GM21619 (cell line): ENCODE results near the gene ZNF689.
"Not testable (repeated sequence)": the region's sequence is repeated elsewhere in the genome, so short reads cannot be mapped to it uniquely, and the experiment has no call there.

Experiments
- ATAC-seq: cut with Tn5 transposase; IDR thresholded peaks from one replicate; pipeline ENCODE4 v1.9.1; 2021; ENCODE audit not compliant: unreplicated experiment

ZNF689 gene

DNA sequence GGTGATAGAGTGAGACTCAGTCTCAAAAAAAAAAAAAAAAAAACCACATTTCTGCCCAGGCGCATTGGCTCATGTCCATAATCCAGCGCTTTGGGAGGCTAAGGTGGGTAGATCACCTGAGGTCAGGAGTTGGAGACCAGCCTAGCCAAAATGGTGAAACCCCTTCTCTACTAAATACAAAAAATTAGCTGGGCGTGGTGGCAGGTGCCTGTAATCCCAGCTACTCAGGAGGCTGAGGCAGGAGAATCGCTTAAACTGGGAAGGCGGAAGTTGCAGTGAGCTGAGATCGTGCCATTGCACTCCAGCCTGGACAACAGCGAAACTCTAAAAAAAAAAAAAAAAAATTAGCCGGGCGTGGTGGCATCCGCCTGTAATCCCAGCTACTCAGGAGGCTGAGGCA is 26.9 kb upstream of the ZNF689 start:
- not testable (repeated sequence) for ATAC-seq

DNA sequence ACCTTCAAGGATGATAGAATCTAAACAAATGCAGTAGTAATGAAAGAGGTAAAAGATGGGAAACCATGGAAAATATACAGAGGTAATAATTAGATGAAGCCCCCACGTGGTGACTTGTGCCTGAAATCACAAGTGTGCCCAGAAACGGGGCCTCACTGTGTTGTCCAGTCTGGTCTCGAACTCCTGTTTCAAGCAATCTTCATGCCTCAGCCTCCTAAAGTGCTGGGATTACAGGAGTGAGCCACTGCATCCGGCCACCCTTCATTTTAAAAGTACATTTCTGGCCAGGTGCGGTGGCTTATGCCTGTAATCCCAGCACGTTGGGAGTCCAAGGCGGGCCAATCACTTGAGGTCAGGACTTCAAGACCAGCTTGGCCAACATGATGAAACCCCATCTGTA is 26.4 kb upstream of the ZNF689 start:
- ATAC-seq: no peak

DNA sequence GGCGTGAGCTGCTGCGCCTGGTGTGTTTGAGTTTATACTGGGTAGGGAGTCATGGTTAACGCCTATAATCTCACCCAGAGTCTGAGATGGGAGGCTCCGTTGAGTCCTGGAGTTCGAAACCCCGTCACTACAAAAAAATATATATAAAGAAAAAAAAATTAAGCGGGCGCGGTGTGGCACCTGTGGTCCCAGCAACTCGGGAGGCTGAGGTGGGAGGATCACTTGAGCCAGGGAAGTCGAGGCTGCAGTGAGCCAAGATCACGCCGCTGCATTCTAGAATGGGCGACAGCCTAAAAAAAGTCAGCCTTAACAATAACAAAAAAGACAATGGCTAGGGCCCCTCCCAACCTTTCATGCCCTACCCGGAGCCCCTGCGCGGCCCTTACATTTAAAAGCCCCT is 23.3 kb upstream of the ZNF689 start:
- ATAC-seq: no peak

DNA sequence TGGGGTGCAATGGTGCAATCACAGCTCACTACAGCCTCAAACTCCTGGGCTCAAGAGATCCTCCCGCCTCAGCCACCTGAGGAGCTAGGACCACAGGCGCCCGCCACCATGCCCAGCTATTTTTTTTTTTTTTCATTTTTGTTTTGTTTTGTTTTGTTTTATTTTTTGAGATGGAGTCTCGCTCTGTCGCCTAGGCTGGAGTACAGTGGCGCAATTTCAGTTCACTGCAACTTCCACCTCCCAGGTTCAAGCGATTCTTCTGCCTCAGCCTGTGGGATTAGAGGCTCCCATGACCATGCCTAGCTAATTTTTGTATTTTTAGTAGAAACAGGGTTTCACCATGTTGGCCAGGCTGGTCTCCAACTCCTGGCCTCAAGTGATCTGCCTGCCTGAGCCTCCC is 22.3 kb upstream of the ZNF689 start:
- ATAC-seq: not testable (repeated sequence)

DNA sequence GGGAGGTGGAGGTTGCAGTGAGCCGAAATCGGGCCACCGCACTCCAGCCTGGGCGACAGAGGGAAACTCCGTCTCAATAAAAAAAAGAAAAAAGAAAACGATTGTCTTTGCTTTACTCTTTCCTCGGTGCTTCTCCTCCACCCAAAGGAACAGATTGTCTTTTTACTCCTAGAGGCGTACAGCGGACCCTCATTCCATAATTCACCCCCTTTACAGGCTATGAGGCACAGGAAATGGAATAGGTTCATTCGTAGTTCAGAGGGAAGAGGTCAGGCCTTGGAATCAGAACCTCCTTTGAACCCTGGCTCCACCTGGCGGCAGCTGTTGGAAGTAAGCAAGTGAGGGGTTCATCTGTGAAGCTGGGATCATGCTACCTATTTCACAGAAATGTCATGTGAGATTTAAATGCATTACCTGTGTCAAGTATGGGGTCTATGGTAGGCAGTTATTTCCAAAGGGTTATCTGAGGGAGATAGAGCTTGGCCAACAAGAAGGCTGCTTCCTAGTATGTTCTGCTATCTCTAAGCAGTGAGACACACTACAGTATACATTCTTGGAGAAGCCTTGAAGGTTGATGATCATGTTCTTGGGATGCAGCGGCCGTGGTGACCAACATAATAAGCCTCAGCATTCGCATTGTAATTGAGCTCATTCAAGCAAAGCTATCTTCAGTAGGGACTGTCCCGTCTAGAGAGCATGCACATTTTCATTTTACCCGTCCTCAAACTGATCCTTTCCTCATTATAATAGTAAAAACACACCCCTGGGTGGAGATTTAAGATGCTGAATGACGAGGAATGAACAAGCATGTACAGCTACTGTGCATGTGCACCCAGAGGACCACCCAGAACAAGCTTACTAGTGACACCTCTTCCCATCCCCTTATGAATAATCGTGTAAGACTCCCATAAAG is 18.7 kb upstream of the ZNF689 start:
- no peak for ATAC-seq

DNA sequence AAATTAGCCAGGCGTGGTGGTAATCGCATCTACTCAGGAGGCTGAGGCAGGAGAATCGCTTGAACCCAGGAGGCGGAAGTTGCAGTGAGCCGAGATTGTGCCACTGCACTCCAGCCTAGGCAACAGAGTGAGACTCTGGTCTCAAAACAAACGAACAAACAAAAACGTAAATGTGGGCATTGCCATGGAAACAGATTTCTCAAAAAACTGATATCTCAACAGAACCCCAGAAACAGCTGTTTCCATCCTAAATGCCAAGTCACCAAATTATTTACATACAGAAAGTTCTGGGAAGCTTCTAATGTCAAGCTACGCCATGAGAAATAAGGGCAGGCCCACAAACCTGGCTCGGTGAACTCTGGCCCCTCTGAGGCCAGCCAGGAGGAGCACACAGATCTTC is 16.0 kb upstream of the ZNF689 start:
- ATAC-seq: no peak

DNA sequence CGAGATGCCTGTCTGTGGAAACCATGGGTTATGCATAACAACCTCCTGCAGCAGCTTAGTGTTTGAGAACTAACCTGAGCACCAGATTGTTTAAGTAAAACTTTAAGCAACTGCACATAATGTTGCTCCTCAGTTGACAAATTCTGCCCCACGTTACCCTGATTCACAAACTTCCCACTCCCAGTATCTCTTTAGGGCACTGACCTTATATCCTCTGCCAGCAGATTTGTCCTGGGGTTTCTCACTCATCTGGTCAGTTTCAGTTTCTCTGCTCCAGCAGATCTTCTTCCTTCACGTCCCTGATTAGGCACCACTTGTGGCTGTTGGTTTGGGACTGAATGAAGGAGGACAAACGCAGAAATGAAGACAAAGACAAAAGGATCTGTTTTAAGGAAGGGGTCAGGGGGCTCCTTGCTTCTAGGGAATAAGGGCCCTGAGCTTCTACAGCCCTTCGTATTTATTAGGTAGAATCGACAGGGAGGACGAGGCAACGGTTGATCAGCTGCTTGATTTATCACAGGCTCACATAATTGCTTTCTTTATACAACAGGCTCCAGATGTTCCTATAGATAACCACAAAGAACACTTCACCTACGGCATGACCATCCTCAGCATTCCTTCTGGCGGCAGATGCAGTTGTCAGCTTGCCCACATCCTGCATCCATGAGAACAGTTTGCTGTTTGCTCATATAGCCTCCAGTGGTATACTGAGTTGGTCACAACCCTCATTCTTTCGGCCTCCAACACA is 13.5 kb upstream of the ZNF689 start:
- ATAC-seq: no peak

DNA sequence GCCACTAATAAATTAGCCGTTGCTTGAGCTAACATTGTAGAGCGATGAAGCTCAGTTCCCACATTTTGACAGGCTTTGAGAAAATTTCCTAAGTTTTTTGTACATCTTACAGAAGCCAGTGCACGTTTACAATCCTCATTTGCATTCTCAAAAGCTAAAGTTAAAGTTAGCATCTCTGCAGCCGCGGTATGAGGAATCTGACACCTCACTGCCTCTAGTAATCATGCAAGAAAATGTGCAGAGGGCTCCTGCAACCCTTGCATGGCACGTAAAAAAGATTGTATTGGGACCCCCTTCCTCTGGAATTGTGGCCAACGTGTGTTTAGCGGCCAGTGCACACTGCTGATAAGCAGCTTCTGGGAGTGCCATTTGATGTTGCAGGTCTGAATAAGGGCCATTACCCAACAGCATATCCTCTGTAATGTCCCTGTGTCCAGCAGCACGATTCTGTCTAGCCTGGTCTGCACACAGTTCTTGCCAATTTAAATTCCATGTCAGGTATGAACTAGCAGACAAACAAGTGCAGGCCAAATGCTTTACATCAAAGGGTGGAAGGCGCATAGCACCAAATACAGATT is 12.4 kb upstream of the ZNF689 start:
- ATAC-seq: no peak

DNA sequence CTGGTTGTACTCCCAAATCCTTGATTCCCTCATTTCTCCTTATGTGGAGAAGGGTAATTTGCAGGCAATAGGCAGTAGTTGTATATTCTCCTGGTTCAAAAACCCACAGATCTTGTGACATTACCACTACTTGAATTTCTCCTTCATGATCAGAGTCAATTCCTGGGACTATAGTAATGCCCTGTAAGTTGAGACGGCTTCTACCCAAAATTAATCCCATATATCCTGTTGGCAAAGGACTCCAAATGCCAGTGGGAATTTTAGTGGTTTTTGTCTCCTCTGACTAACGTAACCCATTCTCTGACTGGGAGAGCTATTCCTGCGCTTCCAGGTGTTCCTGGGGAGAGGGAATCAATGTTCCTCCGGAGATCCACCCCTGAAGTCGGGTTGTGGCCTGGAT is 11.6 kb upstream of the ZNF689 start:
- no peak for ATAC-seq

DNA sequence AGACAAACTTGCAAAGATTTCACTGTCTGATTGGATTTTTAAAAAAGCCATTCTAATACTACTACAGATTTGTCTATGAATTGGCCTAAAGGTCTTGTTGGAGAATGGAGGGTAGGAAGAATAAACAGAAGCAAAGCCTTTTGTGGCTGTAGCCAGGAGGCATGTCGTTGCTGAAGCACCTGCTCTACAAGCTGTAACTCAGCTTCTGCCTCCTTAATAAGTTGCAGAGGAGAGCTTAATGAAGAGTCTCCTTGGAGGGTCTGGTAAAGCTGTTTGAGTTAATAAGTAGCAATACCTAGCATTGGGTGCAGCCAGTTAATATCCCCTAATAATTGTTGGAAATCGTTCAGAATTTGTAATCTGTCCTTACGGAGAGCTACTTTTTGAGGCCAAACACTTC is 10.0 kb upstream of the ZNF689 start:
- ATAC-seq: no peak

DNA sequence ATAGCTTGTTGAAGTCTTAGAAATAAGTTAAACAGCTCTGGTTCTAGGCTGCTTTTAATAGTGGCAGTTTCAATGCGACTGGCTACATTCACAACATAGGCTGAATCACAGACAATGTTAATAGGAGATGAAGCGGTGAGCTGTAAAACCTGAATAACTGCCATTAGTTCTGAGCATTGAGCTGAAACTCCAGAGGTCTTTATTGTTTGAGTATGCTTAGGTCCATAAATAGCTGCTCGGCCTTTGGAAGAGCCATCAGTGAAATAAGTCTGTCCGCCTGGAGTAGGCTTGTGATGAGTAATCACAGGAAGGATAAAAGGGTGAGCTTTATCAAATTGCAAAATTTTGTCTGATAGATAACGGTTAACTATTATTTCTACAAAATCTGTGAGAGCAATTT is 9.4 kb upstream of the ZNF689 start:
- no peak for ATAC-seq

DNA sequence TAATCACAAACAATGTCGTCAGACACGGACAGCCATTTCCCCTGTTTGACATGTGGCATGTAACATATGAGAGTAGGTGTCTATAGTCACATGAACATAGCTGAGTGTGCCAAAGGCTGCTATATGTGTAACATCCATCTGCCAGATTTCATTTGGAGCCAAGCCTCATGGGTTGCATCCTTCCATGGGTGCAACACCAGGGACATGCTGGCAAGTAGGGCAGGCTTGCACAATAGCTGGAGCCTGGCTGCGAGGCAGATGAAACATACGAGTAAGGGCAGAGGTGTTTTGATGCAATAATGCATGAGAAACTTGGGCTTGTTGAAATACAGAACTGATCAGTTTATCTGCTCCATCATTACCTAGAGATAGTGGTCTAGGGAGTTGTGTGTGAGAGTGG is 9.0 kb upstream of the ZNF689 start:
- no peak for ATAC-seq

DNA sequence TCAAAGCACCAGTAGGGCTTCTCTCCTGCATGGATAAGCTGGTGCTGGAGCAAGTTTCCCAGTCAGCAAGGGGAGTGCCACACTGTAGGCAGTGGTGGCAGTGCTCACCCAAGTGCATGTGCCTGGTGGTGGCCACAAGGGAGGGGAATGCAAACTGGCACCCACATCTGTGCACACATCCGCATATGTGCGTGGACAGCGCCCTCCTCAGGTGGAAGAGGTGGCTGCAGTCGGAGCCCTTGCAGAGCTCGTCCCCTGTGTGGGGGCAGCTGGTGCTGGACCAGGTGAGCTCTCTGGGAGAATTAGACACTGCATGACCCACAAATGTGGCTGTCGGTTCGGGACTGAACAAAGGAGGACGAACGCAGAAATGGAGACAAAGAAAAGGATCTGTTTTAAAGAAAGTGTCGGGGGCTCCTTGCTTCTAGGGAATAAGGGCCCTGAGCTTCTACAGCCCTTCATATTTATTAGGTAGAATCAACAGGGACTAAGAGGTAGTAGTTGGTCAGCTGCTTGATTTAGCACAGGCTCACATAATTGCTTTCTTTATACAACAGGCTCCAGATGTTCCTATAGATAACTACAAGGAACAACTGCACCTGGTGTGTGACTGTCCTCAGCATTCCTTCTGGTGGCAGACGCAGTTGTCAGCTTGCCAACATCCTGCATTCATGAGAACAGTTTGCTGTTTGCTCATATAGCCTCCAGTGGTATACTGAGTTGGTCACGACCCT is 5.3 kb upstream of the ZNF689 start:
- no peak for ATAC-seq

DNA sequence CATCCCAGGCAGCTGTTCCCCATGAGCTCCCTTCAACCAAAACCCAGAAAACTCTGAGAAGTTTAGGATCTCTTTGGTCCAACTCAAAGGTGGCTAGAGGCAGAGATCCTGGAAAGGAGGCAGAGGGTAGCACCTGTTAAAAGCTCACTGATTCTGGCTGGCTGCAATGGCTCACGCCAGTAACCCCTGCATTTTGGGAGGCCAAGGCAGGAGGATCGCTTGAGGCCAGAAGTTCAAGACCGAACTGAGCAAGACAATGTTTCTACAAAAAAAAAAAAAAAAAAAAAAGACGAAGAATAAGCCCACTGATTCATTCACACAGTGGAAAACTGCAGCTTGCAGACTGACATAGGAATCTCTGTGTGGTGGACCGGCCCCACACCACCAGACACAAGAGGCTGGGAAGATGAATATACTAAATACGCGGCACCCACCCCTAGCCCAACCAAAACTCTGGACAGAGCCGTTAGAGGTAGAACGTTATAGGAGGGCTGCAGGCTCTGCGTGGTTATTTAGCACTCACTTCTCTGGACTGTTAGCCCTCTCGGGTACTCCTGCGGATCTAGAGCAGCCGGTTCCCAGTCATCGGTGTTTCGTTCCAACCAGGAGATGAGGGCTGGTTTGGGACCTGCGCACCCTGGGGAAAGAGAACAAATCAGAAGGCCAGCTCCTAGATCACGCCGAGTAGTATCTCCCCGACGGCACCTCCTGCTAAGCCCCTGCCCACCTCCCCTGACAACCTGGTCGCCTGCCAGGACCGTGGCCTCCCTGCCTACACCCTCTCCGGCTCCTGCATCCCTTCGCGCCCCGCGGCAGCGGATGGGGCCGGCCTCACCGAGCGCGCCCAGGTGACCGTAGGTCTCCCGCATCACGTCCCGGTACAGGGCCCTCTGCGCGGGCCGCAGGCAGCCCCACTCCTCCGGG is 925 bp downstream of the ZNF689 start:
- peak; percentile 45 for ATAC-seq

DNA sequence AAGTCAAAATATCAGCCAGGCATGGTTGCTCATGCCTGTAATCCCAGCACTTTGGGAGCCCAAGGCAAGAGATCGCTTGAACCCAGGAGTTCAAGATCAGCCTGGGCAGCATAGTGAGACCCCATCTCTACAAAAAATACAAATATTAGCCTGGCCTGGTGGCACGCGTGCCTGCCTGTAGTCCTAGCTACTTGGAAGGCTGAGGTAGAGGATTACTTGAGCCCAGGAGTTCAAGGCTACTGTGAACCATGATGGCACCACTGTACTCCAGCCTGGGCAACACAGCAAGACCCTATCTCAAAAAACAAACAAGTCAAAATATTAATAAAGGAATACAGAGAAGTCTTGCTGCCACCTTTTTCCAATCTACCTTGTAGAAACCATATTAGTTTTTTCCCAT is 4.2 kb downstream of the ZNF689 start:
- no peak for ATAC-seq

DNA sequence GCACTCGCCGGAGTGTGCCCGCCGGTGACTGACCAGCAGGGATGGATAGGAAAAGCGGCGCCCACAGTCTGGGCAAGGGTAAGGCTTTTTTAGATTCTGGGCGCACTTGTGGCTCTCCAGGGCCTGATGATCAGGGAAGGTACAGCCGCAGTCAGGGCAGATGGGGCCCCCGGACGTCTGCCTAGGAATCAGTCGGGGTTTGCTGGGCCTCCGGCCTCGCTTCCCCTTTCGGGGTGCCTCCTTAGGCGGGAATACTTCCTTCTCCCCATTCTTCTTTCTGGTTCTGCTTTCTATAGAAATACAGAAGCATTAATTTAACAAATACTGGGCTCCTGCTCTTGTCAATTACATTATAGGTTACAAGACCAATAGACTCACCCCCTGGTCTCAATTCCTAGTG is 5.0 kb downstream of the ZNF689 start:
- ATAC-seq: no peak

DNA sequence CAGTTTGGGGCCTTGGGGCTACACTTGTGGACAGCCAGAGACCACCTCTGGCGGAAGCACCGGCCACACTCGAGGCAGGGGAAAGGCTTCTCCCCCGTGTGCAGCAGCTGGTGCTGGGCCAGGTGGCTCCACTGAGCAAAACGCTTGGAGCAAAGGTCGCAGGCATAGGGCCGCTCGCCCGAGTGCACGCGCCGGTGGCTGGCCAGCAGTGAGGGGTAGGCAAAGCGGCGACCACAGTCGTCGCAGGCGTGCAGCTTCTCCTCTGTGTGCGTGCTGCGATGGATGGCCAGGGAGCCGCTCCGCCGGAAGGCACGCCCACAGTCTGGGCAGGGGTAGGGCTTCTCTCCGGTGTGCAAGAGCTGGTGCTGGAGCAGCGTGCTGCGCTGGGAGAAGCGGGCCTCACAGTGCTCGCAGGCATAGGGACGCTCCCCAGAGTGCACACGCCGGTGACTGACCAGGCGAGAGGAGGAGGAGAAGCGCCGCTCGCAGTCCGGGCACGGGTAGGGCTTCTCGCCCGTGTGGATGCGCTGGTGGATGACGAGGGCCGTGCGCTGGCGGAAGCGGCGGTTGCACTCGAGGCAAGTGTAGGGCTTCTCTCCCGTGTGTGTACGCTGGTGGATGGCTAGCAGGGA is 5.8 kb downstream of the ZNF689 start:
- no peak for ATAC-seq

DNA sequence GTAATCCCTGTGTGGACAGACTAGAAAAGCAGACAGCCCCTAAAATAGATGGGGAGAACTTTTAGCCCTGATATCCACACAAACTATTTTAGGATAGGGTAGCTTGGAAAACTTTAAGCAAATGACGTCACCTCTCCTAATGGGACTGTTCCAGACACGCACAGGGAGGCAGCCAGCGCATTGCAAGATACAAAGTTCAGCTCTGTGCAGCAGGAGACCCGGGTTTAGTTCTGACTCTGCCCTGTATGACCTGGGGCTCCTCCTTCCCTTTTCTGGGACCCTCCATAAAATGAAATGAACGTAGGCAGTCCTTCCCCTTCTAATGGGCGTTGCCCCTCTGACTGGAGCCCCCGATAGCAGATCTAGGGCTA is 6.3 kb downstream of the ZNF689 start:
- no peak for ATAC-seq

DNA sequence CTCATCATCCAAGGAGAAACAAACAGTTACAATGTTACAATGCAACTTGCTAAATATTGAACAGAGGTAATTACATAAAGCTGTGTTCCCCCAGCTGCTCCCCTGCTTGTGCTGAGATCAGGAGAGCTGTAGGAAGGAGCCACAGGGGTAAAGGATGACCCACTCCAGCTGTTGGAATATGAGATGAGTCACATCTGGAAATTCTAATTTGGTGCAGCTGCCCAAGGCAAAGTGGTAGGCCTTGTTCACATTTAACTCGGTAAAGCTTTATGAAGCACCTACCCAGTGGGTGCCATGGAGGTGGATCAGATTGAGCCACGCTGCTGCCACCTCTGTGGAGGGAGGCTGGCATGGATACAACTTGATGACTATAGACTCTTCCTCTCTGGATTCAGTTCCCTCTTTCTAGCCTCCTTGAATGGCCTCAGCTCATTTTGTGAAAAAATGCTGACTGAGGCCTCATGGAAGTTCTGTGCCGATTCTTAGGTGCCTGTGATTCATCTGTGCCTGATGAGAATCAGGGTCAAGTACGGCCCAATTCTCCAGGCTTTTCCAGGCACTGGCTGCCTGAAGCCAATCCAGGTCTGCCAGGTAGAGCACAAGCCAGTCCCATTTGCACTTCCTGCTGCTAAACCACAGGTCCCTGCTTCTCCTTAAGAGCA is 7.4 kb downstream of the ZNF689 start:
- ATAC-seq: no peak
